Transverse colon (tissue), 3 donors: Measurements from ENCODE around the gene TMEM101.

ENCODE experiments used
- EP300 ChIP-seq: sonication (generic); formaldehyde crosslinking; IDR thresholded peaks from one replicate; pipeline ENCODE4 v1.6.1; 2017; ENCODE audit warnings: antibody characterized with exemption, low read depth
- TF ChIP-seq, protein P1 (sequence below), 5 experiments: fragments of 200-600 bp in 3 of 5; fragments of 450-650 bp in 2 of 5; sonication (generic) in 3 of 5; IDR thresholded peaks; 1 replicate in 2 of 5; 2 replicates in 3 of 5; pipeline ENCODE4 v1.5.1; 2016 to 2017; ENCODE audit warnings: antibody characterized with exemption in 5 of 5, inconsistent platforms in 3 of 5, mild to moderate bottlenecking in 2 of 5, moderate library complexity in 1 of 5

DNA sequence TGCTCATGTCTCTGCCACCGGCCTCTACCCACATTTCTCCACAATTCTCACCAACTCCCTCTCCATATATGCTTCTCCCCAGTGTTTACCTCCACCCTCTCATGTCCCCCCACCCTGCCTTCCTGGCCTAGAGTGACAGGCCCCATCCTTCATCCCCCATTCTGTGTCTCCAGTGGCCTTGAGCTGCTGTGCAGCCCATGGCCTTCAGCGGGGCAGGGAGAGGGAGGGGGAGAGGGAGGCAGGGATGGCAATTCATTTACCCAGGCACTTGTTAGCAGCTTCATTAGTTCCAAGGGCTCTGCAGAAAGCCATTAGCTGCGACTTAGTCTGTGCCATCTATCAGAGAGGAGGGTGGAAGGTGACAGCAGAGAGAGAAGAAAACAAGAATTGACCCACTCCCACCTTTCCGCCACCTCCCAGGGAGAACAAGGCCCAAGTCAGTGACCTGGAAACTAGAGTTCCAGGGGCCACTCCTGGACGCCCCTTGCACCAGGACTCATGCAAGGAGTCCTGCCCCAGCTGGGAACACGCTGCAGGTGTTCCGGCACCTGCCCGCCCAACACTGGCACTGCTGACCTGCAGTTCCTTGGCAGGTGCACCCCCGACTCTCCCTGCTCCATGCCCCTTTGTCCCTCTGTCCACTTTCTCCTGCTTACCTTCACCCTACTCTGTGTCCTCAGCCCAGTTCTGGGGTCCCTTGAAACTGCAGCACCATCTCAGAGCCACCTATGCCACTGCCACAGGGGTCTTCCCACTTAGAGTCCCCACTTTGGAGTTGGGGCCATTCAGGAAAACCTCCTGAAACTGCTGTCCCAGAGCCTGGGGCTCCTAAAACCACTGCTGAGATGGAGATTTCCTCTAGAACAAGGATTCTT is 37.6 kb downstream of the TMEM101 start:
- TF ChIP-seq, protein P1, sequence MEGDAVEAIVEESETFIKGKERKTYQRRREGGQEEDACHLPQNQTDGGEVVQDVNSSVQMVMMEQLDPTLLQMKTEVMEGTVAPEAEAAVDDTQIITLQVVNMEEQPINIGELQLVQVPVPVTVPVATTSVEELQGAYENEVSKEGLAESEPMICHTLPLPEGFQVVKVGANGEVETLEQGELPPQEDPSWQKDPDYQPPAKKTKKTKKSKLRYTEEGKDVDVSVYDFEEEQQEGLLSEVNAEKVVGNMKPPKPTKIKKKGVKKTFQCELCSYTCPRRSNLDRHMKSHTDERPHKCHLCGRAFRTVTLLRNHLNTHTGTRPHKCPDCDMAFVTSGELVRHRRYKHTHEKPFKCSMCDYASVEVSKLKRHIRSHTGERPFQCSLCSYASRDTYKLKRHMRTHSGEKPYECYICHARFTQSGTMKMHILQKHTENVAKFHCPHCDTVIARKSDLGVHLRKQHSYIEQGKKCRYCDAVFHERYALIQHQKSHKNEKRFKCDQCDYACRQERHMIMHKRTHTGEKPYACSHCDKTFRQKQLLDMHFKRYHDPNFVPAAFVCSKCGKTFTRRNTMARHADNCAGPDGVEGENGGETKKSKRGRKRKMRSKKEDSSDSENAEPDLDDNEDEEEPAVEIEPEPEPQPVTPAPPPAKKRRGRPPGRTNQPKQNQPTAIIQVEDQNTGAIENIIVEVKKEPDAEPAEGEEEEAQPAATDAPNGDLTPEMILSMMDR (IDR thresholded peaks at IDR 0.05), result no peak
- TF ChIP-seq EP300, result no peak
